H1 (cell line): Measurements from ENCODE around the gene IL36G. TPM values are rescaled to one million over a fixed set of nuclear protein-coding genes. Genes with fewer than 3 reads are reported as not detected.

Experiments
- CTCF ChIA-PET: fragments of 300-600 bp; sonication (Branson Sonifier 250); formaldehyde crosslinking; loops from one replicate; lab custom pipeline; 2021; ENCODE audit not compliant: partially characterized antibody; lab: Charles Lee
- POLR2A ChIA-PET: fragments of 300-600 bp; sonication (Branson Sonifier 250); formaldehyde crosslinking; loops from one replicate; lab custom pipeline; 2021; ENCODE audit warnings: inconsistent platforms; ENCODE audit not compliant: partially characterized antibody; lab: Charles Lee
- DNase-seq, 2 experiments: peaks; one replicate each; pipeline versions ENCODE4 v3.0.0 to v3.0.0-alpha.2; 2010 to 2022; ENCODE audit warnings: low spot score in 2 of 2, low read depth in 1 of 2, mixed read lengths in 1 of 2
- FAIRE-seq: peaks from 2 replicates; lab custom pipeline; 2011; peaks lifted over from hg19 to GRCh38; lab: Jason Lieb, UNC
- H2AFZ ChIP-seq: 2 replicates; pipeline ENCODE4 v1.8.1; 2012; ENCODE audit warnings: low read length, inconsistent platforms
- H2AK5ac ChIP-seq: 2 replicates; pipeline ENCODE4 v1.6.1; 2013; ENCODE audit warnings: low read depth, low read length
- H2BK120ac ChIP-seq: replicated peaks from 2 replicates; pipeline ENCODE3; 2013; ENCODE audit warnings: low read depth, low read length, inconsistent platforms
- H2BK12ac ChIP-seq: 2 replicates; pipeline ENCODE4 v1.6.1; 2013; ENCODE audit warnings: low read depth, low read length
- H2BK15ac ChIP-seq: 2 replicates; pipeline ENCODE4 v1.6.1; 2013; ENCODE audit warnings: low read length
- H2BK20ac ChIP-seq: 2 replicates; pipeline ENCODE4 v1.6.1; 2013; ENCODE audit warnings: low read length
- H2BK5ac ChIP-seq: 2 replicates; pipeline ENCODE4 v1.6.1; 2013; ENCODE audit warnings: low read depth, low read length
- H3K14ac ChIP-seq: 2 replicates; pipeline ENCODE4 v1.6.1; 2013; ENCODE audit warnings: inconsistent platforms; ENCODE audit not compliant: insufficient read length
- H3K18ac ChIP-seq: 2 replicates; pipeline ENCODE4 v1.6.1; 2013; ENCODE audit warnings: low read length; ENCODE audit errors: extremely low read depth
- H3K23ac ChIP-seq: 2 replicates; pipeline ENCODE4 v1.6.1; 2013; ENCODE audit warnings: inconsistent platforms; ENCODE audit not compliant: insufficient read length
- H3K23me2 ChIP-seq: 2 replicates; pipeline ENCODE4 v1.6.1; 2013; ENCODE audit warnings: low read depth, low read length
- H3K27ac ChIP-seq: 2 replicates; pipeline ENCODE4 v1.6.1; 2011; ENCODE audit warnings: low read depth, low read length, inconsistent platforms
- H3K27me3 ChIP-seq, 4 experiments: replicated peaks in 1 of 4; 1 replicate in 1 of 4; 2 replicates in 3 of 4; pipeline versions ENCODE4 v1.6.1 to v1.8.1; 2011 to 2013; ENCODE audit warnings: low read length in 3 of 4, mild to moderate bottlenecking in 3 of 4, inconsistent platforms in 2 of 4, mixed read lengths in 2 of 4, moderate library complexity in 1 of 4; ENCODE audit not compliant: control insufficient read depth in 3 of 4, insufficient read depth in 3 of 4; ENCODE audit errors: extremely low read depth in 1 of 4
- H3K36me3 ChIP-seq, 4 experiments: 2 replicates each; pipeline versions ENCODE4 v1.6.1 to v1.8.1; 2011 to 2013; ENCODE audit warnings: mild to moderate bottlenecking in 4 of 4, low read length in 3 of 4, moderate library complexity in 2 of 4, control low read depth in 1 of 4, inconsistent platforms in 1 of 4; ENCODE audit not compliant: insufficient read depth in 4 of 4, control insufficient read depth in 2 of 4
- H3K4ac ChIP-seq: replicated peaks from 2 replicates; pipeline ENCODE3; 2013; ENCODE audit warnings: low read length, low read depth, mixed read lengths, inconsistent platforms; ENCODE audit not compliant: insufficient read length
- H3K4me1 ChIP-seq, 4 experiments: replicated peaks in 1 of 4; 1 replicate in 1 of 4; 2 replicates in 3 of 4; pipeline versions ENCODE4 v1.6.1 to v1.8.1; 2011 to 2013; ENCODE audit warnings: low read length in 3 of 4, inconsistent platforms in 2 of 4, mixed read lengths in 1 of 4; ENCODE audit not compliant: insufficient read depth in 4 of 4, control insufficient read depth in 3 of 4
- H3K4me2 ChIP-seq, 2 experiments: 2 replicates each; pipeline versions ENCODE4 v1.6.1 to v1.8.1; 2011 to 2013; ENCODE audit warnings: low read depth in 2 of 2, low read length in 2 of 2, control low read depth in 1 of 2, inconsistent platforms in 1 of 2, mild to moderate bottlenecking in 1 of 2; ENCODE audit not compliant: insufficient read depth in 1 of 2
- H3K4me3 ChIP-seq, 4 experiments: fragments of 200-600, 300-600 bp in 1 of 4; sonication (generic), shearing (Covaris generic), sonication (Bioruptor Twin) in 1 of 4; 2 replicates each; pipeline versions ENCODE4 v1.5.1 to v1.8.1; 2011 to 2016; ENCODE audit warnings: low read length in 4 of 4, low read depth in 3 of 4, control low read depth in 2 of 4, inconsistent platforms in 2 of 4, mild to moderate bottlenecking in 2 of 4, mixed read lengths in 1 of 4, moderate library complexity in 1 of 4; ENCODE audit not compliant: insufficient read depth in 2 of 4; ENCODE audit errors: extremely low read depth in 1 of 4
- H3K56ac ChIP-seq: replicated peaks from 2 replicates; pipeline ENCODE3; 2013; ENCODE audit warnings: low read depth, mild to moderate bottlenecking, mixed read lengths, low read length, inconsistent platforms; ENCODE audit not compliant: insufficient read length
- H3K79me1 ChIP-seq: 2 replicates; pipeline ENCODE4 v1.6.1; 2013; ENCODE audit warnings: low read depth, low read length, control low read depth
- H3K79me2 ChIP-seq, 2 experiments: 2 replicates each; pipeline versions ENCODE4 v1.6.1 to v1.8.1; 2012 to 2013; ENCODE audit warnings: low read length in 2 of 2, mild to moderate bottlenecking in 2 of 2, inconsistent platforms in 1 of 2; ENCODE audit not compliant: insufficient read depth in 2 of 2, control insufficient read depth in 1 of 2
- H3K9ac ChIP-seq, 4 experiments: replicated peaks in 1 of 4; 1 replicate in 1 of 4; 2 replicates in 3 of 4; pipeline versions ENCODE4 v1.6.1 to v1.8.1; 2011 to 2013; ENCODE audit warnings: low read depth in 3 of 4, low read length in 3 of 4, control low read depth in 2 of 4, mild to moderate bottlenecking in 2 of 4, moderate library complexity in 2 of 4, inconsistent platforms in 1 of 4; ENCODE audit errors: extremely low read depth in 1 of 4
- H3K9me3 ChIP-seq, 2 experiments: 2 replicates each; pipeline versions ENCODE4 v1.6.1 to v1.8.1; 2012 to 2013; ENCODE audit warnings: mild to moderate bottlenecking in 2 of 2, moderate library complexity in 2 of 2, control low read depth in 1 of 2, inconsistent platforms in 1 of 2, low read depth in 1 of 2, low read length in 1 of 2, mixed read lengths in 1 of 2; ENCODE audit not compliant: insufficient read depth in 2 of 2
- H4K20me1 ChIP-seq, 2 experiments: replicated peaks in 1 of 2; 2 replicates each; pipeline versions ENCODE3 to v1.8.1; 2011 to 2013; ENCODE audit warnings: inconsistent platforms in 2 of 2, low read length in 2 of 2, mild to moderate bottlenecking in 1 of 2; ENCODE audit not compliant: insufficient read depth in 2 of 2, control insufficient read depth in 1 of 2
- H4K5ac ChIP-seq: 2 replicates; pipeline ENCODE4 v1.6.1; 2013; ENCODE audit warnings: low read length, low read depth, mixed read lengths, inconsistent platforms; ENCODE audit not compliant: insufficient read length
- H4K8ac ChIP-seq: 2 replicates; pipeline ENCODE4 v1.8.0; 2013; ENCODE audit warnings: mild to moderate bottlenecking, moderate library complexity, low read length, inconsistent platforms; ENCODE audit not compliant: insufficient read depth; ENCODE audit errors: extremely low read depth
- H4K91ac ChIP-seq: replicated peaks from 2 replicates; pipeline ENCODE3; 2013; ENCODE audit warnings: low read length, mixed read lengths, inconsistent platforms; ENCODE audit not compliant: insufficient read length
- BCL11A ChIP-seq, 2 experiments: IDR thresholded peaks; one replicate each; pipeline ENCODE4 v1.6.1; 2011; ENCODE audit warnings: low read depth in 2 of 2, low read length in 2 of 2, mild to moderate bottlenecking in 2 of 2
- CBX8 ChIP-seq: fragments of 300-800, 300-1000 bp; sonication (generic); IDR thresholded peaks from 2 replicates; pipeline ENCODE4 v1.7.1; 2016; ENCODE audit warnings: low read depth, low read length, borderline replicate concordance
- CHD1 ChIP-seq: IDR thresholded peaks from 2 replicates; pipeline ENCODE4 v1.6.1; 2012; ENCODE audit warnings: low read depth, low read length, improper control_type of control experiment
- CREB1 ChIP-seq: IDR thresholded peaks from 2 replicates; pipeline ENCODE4 v1.6.1; 2012; ENCODE audit warnings: inconsistent platforms
- CTBP2 ChIP-seq: IDR thresholded peaks from 2 replicates; pipeline ENCODE4 v1.7.0; 2011; ENCODE audit warnings: borderline replicate concordance, mild to moderate bottlenecking, moderate library complexity, mixed read lengths, low read length; ENCODE audit not compliant: insufficient read depth, insufficient read length
- CTCF ChIP-seq, 3 experiments: IDR thresholded peaks; 1 replicate in 2 of 3; 2 replicates in 1 of 3; pipeline versions ENCODE4 v1.5.1 to v1.6.1; 2011; ENCODE audit warnings: low read length in 3 of 3, mild to moderate bottlenecking in 3 of 3, inconsistent platforms in 2 of 3, low read depth in 1 of 3, moderate library complexity in 1 of 3; ENCODE audit not compliant: insufficient read depth in 1 of 3; ENCODE audit errors: control extremely low read depth in 1 of 3
- RAD21 ChIP-seq, 2 experiments: IDR thresholded peaks in 1 of 2; conservative IDR thresholded peaks in 1 of 2; 2 replicates each; pipeline ENCODE4 v1.6.1; 2011; ENCODE audit warnings: low read depth in 2 of 2, low read length in 2 of 2, improper control_type of control experiment in 1 of 2, inconsistent platforms in 1 of 2, mild to moderate bottlenecking in 1 of 2, moderate library complexity in 1 of 2
- RXRA ChIP-seq: IDR thresholded peaks from 2 replicates; pipeline ENCODE4 v1.6.1; 2011; ENCODE audit warnings: low read depth, mild to moderate bottlenecking, low read length, moderate library complexity; ENCODE audit not compliant: insufficient read depth
- SAP30 ChIP-seq: fragments of 300-600 bp; sonication (generic); IDR thresholded peaks from 2 replicates; pipeline ENCODE4 v1.7.1; 2012; ENCODE audit warnings: low read length, moderate library complexity, mild to moderate bottlenecking, inconsistent platforms; ENCODE audit not compliant: insufficient read depth, insufficient replicate concordance
- SIN3A ChIP-seq, 2 experiments: IDR thresholded peaks in 1 of 2; conservative IDR thresholded peaks in 1 of 2; 2 replicates each; pipeline ENCODE4 v1.6.1; 2011 to 2012; ENCODE audit warnings: low read length in 2 of 2, improper control_type of control experiment in 1 of 2, low read depth in 1 of 2, mild to moderate bottlenecking in 1 of 2
- TEAD4 ChIP-seq: IDR thresholded peaks from 2 replicates; pipeline ENCODE4 v1.6.1; 2012; ENCODE audit warnings: low read depth, low read length, inconsistent platforms, mixed read lengths
- WGBS, 2 experiments: shearing (Covaris generic) in 1 of 2; methylation state at CpG; one replicate each; pipeline versions ENCODE4 v1.1.6 to v1.1.7; 2013 to 2015; ENCODE audit warnings: low lambda C conversion rate in 2 of 2, mixed read lengths in 2 of 2, inconsistent platforms in 1 of 2, low coverage in 1 of 2, missing lambda C conversion rate in 1 of 2; ENCODE audit not compliant: insufficient replicate concordance in 2 of 2, insufficient coverage in 1 of 2, insufficient read length in 1 of 2; ENCODE audit errors: extremely low coverage in 1 of 2, missing lambda C conversion rate in 1 of 2; 5-methylcytosine and 5-hydroxymethylcytosine counted together
- polyA plus RNA-seq, 7 experiments: library from polyadenylated mRNA; depleted of rRNA in 3 of 7; stranded (reverse) in 5 of 7; unstranded in 2 of 7; fragments of >200 nt in 5 of 7; fragments of 200-250 nt in 2 of 7; gene quantifications; 1 replicate in 5 of 7; 2 replicates in 1 of 7; 4 replicates in 1 of 7; pipeline versions ENCODE4 v1.2.1 to v1.2.3, GENCODE V29; 2011 to 2013; ENCODE audit warnings: missing spikeins in 2 of 7, mixed read lengths in 2 of 7
- total RNA-seq: library from RNA; stranded (reverse); fragmentation: NEBNext Ultra II Directional; extraction: Animal tissue kit (Norgen Biotek cat#: 25700); gene quantifications from 2 replicates; pipeline ENCODE4 v1.2.1, GENCODE V29; 2021

Gene IL36G
- total and polyA plus RNA-seq, 2 of the 8 experiments (the other 6 are each of a cell fraction or from before 2014, with no cell fraction given) = 0.39 TPM; not detected in 1

GRCh38 chr2:112954364-112954763 lies 23.4 kb upstream of the IL36G start:
- H4K8ac ChIP-seq = no peak overlapping the region
- H3K27me3 ChIP-seq = no peaks in the 10 kb centered on the region
- no peak overlapping the region for H2BK20ac ChIP-seq
- no peak overlapping the region for H3K56ac ChIP-seq
- no peak overlapping the region for H4K5ac ChIP-seq
- 94% methylated on average over 7 of the region's 7 CpGs; no CpG with 5 or more reads in 1 of the 2 experiments for WGBS, 2 experiments
- H3K4ac ChIP-seq = no peak overlapping the region
- H3K4me2 ChIP-seq = no peak overlapping the region
- FAIRE-seq (no peak), DNase-seq (no peak)
- no peak overlapping the region for H2AK5ac ChIP-seq
- no peaks in the 10 kb centered on the region for H3K79me2 ChIP-seq
- H3K4me3 ChIP-seq = no peak overlapping the region
- H3K14ac ChIP-seq = no peak overlapping the region
- H2AFZ ChIP-seq = 0 out of 2 replicates have a peak overlapping the region, but pooled peaks have one; percentile 3
- H3K18ac ChIP-seq = no peak overlapping the region
- H3K23ac ChIP-seq = no peak overlapping the region
- no peaks in the 10 kb centered on the region for H3K9me3 ChIP-seq
- H3K4me1 ChIP-seq = no peaks in the 10 kb centered on the region
- no peak overlapping the region for H2BK15ac ChIP-seq
- H4K20me1 ChIP-seq = no peaks in the 10 kb centered on the region
- POLR2A ChIA-PET = no interaction called here
- H4K91ac ChIP-seq = no peak overlapping the region
- CTCF ChIA-PET = interaction anchor here (0.9 to 5.4 kb wide), 5 partner anchors 8 to 73 kb away, joined by 3 to 45 read pairs (median 3); no protein-coding TSS in a partner anchor
- no peak overlapping the region for H2BK12ac ChIP-seq
- no peaks in the 10 kb centered on the region for H3K36me3 ChIP-seq
- H3K9ac ChIP-seq = no peak overlapping the region
- no peak overlapping the region for H2BK120ac ChIP-seq
- H2BK5ac ChIP-seq = no peak overlapping the region
- no peaks in the 10 kb centered on the region for H3K23me2 ChIP-seq
- no peak overlapping the region for H3K27ac ChIP-seq
- no peaks in the 10 kb centered on the region for H3K79me1 ChIP-seq
- TF ChIP-seq CTCF (IDR thresholded peaks at IDR 0.05; ENCODE audit: control extremely low read depth in 1 of 3, insufficient read depth in 1 of 3, low read depth in 1 of 3, low read length in 3 of 3) (no peak), SIN3A (conservative IDR thresholded peaks at IDR 0.05 in 1 of 2, IDR thresholded peaks at IDR 0.05 in 1 of 2; ENCODE audit: low read depth in 1 of 2, low read length in 2 of 2) (no peak), CBX8 (no peak), SAP30 (no peak), RAD21 (IDR thresholded peaks at IDR 0.05 in 1 of 2, conservative IDR thresholded peaks at IDR 0.05 in 1 of 2; ENCODE audit: low read depth in 2 of 2, low read length in 2 of 2) (no peak), CHD1 (no peak), RXRA (no peak), CTBP2 (no peak), CREB1 (no peak), TEAD4 (no peak), BCL11A (IDR thresholded peaks at IDR 0.05; ENCODE audit: low read depth in 2 of 2, low read length in 2 of 2) (no peak)
